NT2/D1 (cell line): Measurements from ENCODE around the gene B3GALT6.
"Not testable (repeated sequence)": the region's sequence is repeated elsewhere in the genome, so short reads cannot be mapped to it uniquely, and the experiment has no call there.

Experiments
- DNase-seq: peaks from one replicate; pipeline ENCODE4 v3.0.0-alpha.2; 2011; ENCODE audit warnings: low read depth, low spot score
- H3K27me3 ChIP-seq: 2 replicates; pipeline ENCODE4 v1.6.0; 2011; ENCODE audit warnings: mild to moderate bottlenecking; ENCODE audit not compliant: insufficient read length, insufficient read depth
- H3K36me3 ChIP-seq: 2 replicates; pipeline ENCODE4 v1.6.1; 2011; ENCODE audit warnings: mild to moderate bottlenecking, low read length, mixed read lengths; ENCODE audit not compliant: insufficient read depth, insufficient read length
- H3K4me1 ChIP-seq: 2 replicates; pipeline ENCODE4 v1.5.1; 2011; ENCODE audit not compliant: insufficient read depth, insufficient read length
- H3K4me3 ChIP-seq: 2 replicates; pipeline ENCODE4 v1.5.1; 2011; ENCODE audit warnings: low read depth; ENCODE audit not compliant: insufficient read length
- H3K9ac ChIP-seq: 2 replicates; pipeline ENCODE4 v1.6.0; 2011; ENCODE audit warnings: low read depth; ENCODE audit not compliant: insufficient read length
- H3K9me3 ChIP-seq: 2 replicates; pipeline ENCODE4 v1.5.1; 2011; ENCODE audit warnings: mild to moderate bottlenecking, low read length; ENCODE audit not compliant: insufficient read depth
- SUZ12 ChIP-seq: IDR thresholded peaks from 2 replicates; pipeline ENCODE4 v1.6.1; 2011; ENCODE audit not compliant: insufficient read length, insufficient read depth; ENCODE audit errors: extremely low read depth
- YY1 ChIP-seq: IDR thresholded peaks from 2 replicates; pipeline ENCODE4 v1.6.1; 2011; ENCODE audit not compliant: insufficient read length, insufficient read depth
- ZNF274 ChIP-seq: IDR thresholded peaks from 2 replicates; pipeline ENCODE4 v1.6.1; 2011; ENCODE audit warnings: mild to moderate bottlenecking, low read depth, low read length

B3GALT6 gene

DNA sequence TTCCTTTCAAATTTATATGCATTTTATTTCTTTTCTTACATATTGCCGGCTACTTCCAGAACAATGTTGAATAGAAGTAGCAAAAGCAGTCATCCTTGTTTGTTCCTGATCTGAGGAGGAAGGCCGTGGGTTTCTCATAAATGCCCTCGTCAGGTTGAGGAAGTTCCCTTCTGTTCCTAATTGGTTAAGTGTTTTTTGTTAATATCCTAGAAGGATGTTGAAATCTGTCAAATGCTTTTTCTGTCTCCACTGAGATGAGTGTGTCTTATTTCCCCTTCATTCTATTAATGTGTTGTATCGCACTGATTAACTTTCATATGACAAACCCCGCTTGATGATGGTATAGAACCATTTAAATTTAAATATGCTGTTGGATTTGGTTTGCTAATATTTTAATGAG is 42.9 kb upstream of the B3GALT6 start:
- Histone ChIP-seq H3K4me3 (no peak overlapping the region), H3K4me1 (no peaks in the 10 kb centered on the region), H3K9me3 (peaks cover 12% of the 10 kb centered on the region; the same call in 1 of the 2 replicates), H3K36me3 (no peaks in the 10 kb centered on the region), H3K27me3 (no peaks in the 10 kb centered on the region), H3K9ac (no peak overlapping the region)
- no peak for DNase-seq
- no peak for TF ChIP-seq YY1
- no peak for TF ChIP-seq SUZ12
- TF ChIP-seq ZNF274 = no peak

DNA sequence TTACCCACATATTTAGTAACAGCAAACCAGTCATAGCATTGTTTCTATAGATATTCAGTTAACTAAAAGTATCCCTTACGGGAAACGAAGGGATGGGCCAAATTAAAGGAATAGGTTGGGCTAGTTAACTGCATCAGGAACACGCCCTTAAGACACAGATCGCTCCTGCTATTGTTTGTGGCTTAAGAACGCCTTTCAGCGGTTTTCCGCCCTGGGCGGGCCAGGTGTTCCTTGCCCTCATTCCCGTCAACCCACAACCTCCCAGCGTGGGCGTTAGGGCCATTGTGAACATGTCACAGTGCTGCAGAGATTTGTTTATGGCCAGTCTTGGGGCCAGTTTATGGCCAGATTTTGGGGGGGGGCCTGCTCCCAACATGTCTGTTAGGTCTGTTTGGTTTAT is 40.3 kb upstream of the B3GALT6 start:
- Histone ChIP-seq H3K4me3 (no peak overlapping the region), H3K36me3 (no peaks in the 10 kb centered on the region), H3K9me3 (peaks cover 15% of the 10 kb centered on the region; the same call in 1 of the 2 replicates), H3K4me1 (no peaks in the 10 kb centered on the region), H3K9ac (no peak overlapping the region), H3K27me3 (no peaks in the 10 kb centered on the region)
- DNase-seq = no peak
- no peak for TF ChIP-seq SUZ12
- no peak for TF ChIP-seq YY1
- TF ChIP-seq ZNF274 = no peak

DNA sequence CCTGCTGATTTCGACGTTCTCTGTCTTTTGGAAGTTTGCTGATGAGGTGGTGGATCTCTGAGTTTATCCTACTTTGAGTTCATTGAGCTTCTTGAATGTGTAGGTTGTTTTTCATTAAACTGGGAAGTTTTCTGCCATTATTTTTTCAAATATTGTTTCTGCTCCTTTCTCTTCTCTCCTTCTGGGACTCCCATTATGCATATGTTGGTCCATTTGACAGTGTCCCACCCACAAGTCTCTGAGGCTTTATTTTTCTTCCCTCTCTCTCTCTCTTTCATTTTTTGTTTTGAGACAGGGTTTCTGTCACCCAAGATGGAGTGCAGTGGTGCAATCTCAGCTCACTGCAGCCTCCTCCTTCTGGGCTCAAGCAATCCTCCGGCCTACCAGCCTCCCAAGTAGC is 37.3 kb upstream of the B3GALT6 start:
- H3K9me3 ChIP-seq = peaks cover 15% of the 10 kb centered on the region; the same call in 1 of the 2 replicates
- no peaks in the 10 kb centered on the region for H3K4me1 ChIP-seq
- no peak overlapping the region for H3K9ac ChIP-seq
- DNase-seq = no peak
- H3K36me3 ChIP-seq = no peaks in the 10 kb centered on the region
- TF ChIP-seq SUZ12 = no peak
- TF ChIP-seq ZNF274 = no peak
- TF ChIP-seq YY1 = no peak
- no peak overlapping the region for H3K4me3 ChIP-seq
- no peaks in the 10 kb centered on the region for H3K27me3 ChIP-seq

GRCh38 chr1:1195726-1196125 is 36.3 kb upstream of the B3GALT6 start:
- H3K27me3 ChIP-seq, DNase-seq, H3K4me1 ChIP-seq, H3K9ac ChIP-seq, H3K36me3 ChIP-seq, H3K4me3 ChIP-seq: not testable (repeated sequence)
- peaks cover 15% of the 10 kb centered on the region; the same call in 1 of the 2 replicates for H3K9me3 ChIP-seq

DNA sequence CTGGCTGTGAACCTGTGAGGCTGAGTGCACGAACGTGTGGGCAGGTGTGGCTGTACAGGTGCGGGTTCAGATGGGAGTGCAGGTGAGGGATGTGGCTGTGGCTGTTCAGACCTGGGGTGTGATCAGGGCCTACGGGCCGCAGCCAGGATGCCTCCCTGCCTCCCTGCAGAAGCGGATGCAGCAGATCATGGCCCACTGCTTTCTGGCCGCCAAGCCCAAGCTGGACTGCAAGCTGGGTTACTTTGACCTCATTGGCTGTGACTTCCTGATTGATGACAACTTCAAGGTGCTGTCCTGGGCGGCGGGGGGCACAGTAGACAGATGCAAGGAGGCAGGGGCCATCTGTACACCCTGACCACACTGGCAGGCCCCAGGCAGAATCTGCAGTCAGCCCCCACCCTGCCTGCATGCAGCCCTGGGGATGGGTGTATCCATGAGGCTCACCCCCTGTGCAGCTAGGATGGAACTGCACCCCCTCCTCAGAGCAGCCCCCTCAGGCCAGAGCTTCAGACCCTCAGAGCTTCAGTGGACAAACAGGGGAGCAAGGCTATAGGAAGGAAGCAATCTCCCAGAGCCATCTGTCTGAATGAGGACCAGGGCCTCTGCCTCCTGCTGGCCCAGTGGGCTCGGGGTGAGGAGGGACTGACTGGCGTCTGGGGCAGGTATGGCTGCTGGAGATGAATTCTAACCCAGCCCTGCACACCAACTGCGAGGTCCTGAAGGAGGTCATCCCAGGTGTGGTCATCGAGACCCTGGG is 35.4 kb upstream of the B3GALT6 start:
- H3K4me1 ChIP-seq = no peaks in the 10 kb centered on the region
- H3K36me3 ChIP-seq = no peaks in the 10 kb centered on the region
- H3K9ac ChIP-seq = no peak overlapping the region
- DNase-seq = no peak
- peaks cover 11% of the 10 kb centered on the region; the same call in 1 of the 2 replicates for H3K9me3 ChIP-seq
- no peaks in the 10 kb centered on the region for H3K27me3 ChIP-seq
- no peak for TF ChIP-seq SUZ12
- TF ChIP-seq ZNF274 = no peak
- H3K4me3 ChIP-seq = no peak overlapping the region

GRCh38 chr1:1197188-1197500 is 34.9 kb upstream of the B3GALT6 start:
- peaks cover 6% of the 10 kb centered on the region; the same call in 1 of the 2 replicates for H3K9me3 ChIP-seq
- TF ChIP-seq ZNF274 (no peak), SUZ12 (no peak), YY1 (no peak)
- no peak for DNase-seq

GRCh38 chr1:1197551-1198422 is 34.2 kb upstream of the B3GALT6 start:
- H3K9me3 ChIP-seq = 0 out of 2 replicates have a peak, but pooled peaks cover 3% of the 10 kb centered on the region
- no peak overlapping the region for H3K9ac ChIP-seq
- no peak for DNase-seq
- no peak for TF ChIP-seq SUZ12
- no peak for TF ChIP-seq ZNF274
- TF ChIP-seq YY1 = no peak
- no peaks in the 10 kb centered on the region for H3K4me1 ChIP-seq
- H3K27me3 ChIP-seq = no peaks in the 10 kb centered on the region
- H3K36me3 ChIP-seq = no peaks in the 10 kb centered on the region
- H3K4me3 ChIP-seq = no peak overlapping the region

More at GRCh38 chr1:1197188-1197500, 34.9 kb upstream of the B3GALT6 start:
- H3K27me3 ChIP-seq = no peaks in the 10 kb centered on the region
- H3K36me3 ChIP-seq = no peaks in the 10 kb centered on the region
- H3K9ac ChIP-seq = no peak overlapping the region
- H3K4me1 ChIP-seq = no peaks in the 10 kb centered on the region
- H3K4me3 ChIP-seq = no peak overlapping the region
